Measurements from ENCODE around the gene MOV10. TPM values are rescaled to one million over a fixed set of nuclear protein-coding genes. Genes with fewer than 3 reads are reported as not detected.

MOV10 gene
- total and polyA plus RNA-seq, 9 of the 15 experiments (the other 6 are each of a cell fraction or from before 2014, with no cell fraction given), result 16.7 to 105 (median 49.5) TPM

DNA sequence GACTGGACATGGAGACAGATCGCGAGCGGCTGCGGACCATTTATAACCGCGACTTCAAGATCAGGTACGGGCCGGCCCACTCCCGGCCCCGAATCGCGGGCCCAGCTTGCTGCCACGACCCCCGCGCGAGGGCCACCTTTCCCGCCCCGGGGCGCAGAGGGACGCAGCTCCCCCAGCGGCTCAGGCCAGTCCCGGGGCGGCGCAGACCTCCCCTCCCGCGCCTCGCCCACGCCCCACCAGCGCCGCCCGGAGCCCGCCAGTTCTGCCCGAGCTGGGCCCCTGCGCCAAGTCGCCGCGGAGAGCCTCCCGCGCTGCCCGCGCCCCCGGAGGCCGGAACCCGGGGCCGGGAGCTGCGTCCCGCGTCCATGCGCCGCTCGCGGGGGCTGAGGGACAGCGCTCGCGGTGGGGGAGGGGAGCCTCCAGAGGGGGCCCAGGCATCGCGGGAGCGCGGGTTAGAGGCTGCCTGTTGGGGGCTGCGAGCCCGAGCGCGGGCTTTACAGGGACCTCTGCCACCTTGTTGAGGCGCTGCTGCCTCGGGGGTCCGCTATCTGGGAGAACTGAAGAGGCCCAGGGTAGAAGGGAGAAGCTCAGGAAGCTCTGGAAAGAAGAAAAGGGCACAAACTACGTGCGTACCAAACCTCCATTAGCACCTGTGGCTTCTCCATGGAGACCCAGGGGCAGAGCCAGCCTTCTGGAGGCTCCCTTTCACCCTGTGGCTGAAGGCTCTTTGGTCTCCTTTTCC, 698 bp downstream of the MOV10 start (continued):
- TF ChIP-seq, protein P1, sequence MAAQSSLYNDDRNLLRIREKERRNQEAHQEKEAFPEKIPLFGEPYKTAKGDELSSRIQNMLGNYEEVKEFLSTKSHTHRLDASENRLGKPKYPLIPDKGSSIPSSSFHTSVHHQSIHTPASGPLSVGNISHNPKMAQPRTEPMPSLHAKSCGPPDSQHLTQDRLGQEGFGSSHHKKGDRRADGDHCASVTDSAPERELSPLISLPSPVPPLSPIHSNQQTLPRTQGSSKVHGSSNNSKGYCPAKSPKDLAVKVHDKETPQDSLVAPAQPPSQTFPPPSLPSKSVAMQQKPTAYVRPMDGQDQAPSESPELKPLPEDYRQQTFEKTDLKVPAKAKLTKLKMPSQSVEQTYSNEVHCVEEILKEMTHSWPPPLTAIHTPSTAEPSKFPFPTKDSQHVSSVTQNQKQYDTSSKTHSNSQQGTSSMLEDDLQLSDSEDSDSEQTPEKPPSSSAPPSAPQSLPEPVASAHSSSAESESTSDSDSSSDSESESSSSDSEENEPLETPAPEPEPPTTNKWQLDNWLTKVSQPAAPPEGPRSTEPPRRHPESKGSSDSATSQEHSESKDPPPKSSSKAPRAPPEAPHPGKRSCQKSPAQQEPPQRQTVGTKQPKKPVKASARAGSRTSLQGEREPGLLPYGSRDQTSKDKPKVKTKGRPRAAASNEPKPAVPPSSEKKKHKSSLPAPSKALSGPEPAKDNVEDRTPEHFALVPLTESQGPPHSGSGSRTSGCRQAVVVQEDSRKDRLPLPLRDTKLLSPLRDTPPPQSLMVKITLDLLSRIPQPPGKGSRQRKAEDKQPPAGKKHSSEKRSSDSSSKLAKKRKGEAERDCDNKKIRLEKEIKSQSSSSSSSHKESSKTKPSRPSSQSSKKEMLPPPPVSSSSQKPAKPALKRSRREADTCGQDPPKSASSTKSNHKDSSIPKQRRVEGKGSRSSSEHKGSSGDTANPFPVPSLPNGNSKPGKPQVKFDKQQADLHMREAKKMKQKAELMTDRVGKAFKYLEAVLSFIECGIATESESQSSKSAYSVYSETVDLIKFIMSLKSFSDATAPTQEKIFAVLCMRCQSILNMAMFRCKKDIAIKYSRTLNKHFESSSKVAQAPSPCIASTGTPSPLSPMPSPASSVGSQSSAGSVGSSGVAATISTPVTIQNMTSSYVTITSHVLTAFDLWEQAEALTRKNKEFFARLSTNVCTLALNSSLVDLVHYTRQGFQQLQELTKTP (IDR thresholded peaks at IDR 0.05; ENCODE audit: low read depth in 1 of 2, partially characterized antibody in 2 of 2), result no peak
- TF ChIP-seq, protein P2, sequence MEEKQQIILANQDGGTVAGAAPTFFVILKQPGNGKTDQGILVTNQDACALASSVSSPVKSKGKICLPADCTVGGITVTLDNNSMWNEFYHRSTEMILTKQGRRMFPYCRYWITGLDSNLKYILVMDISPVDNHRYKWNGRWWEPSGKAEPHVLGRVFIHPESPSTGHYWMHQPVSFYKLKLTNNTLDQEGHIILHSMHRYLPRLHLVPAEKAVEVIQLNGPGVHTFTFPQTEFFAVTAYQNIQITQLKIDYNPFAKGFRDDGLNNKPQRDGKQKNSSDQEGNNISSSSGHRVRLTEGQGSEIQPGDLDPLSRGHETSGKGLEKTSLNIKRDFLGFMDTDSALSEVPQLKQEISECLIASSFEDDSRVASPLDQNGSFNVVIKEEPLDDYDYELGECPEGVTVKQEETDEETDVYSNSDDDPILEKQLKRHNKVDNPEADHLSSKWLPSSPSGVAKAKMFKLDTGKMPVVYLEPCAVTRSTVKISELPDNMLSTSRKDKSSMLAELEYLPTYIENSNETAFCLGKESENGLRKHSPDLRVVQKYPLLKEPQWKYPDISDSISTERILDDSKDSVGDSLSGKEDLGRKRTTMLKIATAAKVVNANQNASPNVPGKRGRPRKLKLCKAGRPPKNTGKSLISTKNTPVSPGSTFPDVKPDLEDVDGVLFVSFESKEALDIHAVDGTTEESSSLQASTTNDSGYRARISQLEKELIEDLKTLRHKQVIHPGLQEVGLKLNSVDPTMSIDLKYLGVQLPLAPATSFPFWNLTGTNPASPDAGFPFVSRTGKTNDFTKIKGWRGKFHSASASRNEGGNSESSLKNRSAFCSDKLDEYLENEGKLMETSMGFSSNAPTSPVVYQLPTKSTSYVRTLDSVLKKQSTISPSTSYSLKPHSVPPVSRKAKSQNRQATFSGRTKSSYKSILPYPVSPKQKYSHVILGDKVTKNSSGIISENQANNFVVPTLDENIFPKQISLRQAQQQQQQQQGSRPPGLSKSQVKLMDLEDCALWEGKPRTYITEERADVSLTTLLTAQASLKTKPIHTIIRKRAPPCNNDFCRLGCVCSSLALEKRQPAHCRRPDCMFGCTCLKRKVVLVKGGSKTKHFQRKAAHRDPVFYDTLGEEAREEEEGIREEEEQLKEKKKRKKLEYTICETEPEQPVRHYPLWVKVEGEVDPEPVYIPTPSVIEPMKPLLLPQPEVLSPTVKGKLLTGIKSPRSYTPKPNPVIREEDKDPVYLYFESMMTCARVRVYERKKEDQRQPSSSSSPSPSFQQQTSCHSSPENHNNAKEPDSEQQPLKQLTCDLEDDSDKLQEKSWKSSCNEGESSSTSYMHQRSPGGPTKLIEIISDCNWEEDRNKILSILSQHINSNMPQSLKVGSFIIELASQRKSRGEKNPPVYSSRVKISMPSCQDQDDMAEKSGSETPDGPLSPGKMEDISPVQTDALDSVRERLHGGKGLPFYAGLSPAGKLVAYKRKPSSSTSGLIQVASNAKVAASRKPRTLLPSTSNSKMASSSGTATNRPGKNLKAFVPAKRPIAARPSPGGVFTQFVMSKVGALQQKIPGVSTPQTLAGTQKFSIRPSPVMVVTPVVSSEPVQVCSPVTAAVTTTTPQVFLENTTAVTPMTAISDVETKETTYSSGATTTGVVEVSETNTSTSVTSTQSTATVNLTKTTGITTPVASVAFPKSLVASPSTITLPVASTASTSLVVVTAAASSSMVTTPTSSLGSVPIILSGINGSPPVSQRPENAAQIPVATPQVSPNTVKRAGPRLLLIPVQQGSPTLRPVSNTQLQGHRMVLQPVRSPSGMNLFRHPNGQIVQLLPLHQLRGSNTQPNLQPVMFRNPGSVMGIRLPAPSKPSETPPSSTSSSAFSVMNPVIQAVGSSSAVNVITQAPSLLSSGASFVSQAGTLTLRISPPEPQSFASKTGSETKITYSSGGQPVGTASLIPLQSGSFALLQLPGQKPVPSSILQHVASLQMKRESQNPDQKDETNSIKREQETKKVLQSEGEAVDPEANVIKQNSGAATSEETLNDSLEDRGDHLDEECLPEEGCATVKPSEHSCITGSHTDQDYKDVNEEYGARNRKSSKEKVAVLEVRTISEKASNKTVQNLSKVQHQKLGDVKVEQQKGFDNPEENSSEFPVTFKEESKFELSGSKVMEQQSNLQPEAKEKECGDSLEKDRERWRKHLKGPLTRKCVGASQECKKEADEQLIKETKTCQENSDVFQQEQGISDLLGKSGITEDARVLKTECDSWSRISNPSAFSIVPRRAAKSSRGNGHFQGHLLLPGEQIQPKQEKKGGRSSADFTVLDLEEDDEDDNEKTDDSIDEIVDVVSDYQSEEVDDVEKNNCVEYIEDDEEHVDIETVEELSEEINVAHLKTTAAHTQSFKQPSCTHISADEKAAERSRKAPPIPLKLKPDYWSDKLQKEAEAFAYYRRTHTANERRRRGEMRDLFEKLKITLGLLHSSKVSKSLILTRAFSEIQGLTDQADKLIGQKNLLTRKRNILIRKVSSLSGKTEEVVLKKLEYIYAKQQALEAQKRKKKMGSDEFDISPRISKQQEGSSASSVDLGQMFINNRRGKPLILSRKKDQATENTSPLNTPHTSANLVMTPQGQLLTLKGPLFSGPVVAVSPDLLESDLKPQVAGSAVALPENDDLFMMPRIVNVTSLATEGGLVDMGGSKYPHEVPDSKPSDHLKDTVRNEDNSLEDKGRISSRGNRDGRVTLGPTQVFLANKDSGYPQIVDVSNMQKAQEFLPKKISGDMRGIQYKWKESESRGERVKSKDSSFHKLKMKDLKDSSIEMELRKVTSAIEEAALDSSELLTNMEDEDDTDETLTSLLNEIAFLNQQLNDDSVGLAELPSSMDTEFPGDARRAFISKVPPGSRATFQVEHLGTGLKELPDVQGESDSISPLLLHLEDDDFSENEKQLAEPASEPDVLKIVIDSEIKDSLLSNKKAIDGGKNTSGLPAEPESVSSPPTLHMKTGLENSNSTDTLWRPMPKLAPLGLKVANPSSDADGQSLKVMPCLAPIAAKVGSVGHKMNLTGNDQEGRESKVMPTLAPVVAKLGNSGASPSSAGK (IDR thresholded peaks at IDR 0.05), result no peak; the same call in 1 of the 2 replicates
- TF ChIP-seq MEF2D (tag; conservative IDR thresholded peaks at IDR 0.05; ENCODE audit: low read depth), result no peak
- TF ChIP-seq, protein P3, sequence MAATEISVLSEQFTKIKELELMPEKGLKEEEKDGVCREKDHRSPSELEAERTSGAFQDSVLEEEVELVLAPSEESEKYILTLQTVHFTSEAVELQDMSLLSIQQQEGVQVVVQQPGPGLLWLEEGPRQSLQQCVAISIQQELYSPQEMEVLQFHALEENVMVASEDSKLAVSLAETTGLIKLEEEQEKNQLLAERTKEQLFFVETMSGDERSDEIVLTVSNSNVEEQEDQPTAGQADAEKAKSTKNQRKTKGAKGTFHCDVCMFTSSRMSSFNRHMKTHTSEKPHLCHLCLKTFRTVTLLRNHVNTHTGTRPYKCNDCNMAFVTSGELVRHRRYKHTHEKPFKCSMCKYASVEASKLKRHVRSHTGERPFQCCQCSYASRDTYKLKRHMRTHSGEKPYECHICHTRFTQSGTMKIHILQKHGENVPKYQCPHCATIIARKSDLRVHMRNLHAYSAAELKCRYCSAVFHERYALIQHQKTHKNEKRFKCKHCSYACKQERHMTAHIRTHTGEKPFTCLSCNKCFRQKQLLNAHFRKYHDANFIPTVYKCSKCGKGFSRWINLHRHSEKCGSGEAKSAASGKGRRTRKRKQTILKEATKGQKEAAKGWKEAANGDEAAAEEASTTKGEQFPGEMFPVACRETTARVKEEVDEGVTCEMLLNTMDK (IDR thresholded peaks at IDR 0.05; ENCODE audit: borderline replicate concordance, insufficient read depth, low read depth, low read length, poor library complexity, severe bottlenecking), result peak; percentile 77
- TF ChIP-seq, protein P4, sequence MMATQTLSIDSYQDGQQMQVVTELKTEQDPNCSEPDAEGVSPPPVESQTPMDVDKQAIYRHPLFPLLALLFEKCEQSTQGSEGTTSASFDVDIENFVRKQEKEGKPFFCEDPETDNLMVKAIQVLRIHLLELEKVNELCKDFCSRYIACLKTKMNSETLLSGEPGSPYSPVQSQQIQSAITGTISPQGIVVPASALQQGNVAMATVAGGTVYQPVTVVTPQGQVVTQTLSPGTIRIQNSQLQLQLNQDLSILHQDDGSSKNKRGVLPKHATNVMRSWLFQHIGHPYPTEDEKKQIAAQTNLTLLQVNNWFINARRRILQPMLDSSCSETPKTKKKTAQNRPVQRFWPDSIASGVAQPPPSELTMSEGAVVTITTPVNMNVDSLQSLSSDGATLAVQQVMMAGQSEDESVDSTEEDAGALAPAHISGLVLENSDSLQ (IDR thresholded peaks at IDR 0.05), result no peak
